Left colon (tissue), 2 donors: Measurements from ENCODE around the gene OXCT1. TPM values are rescaled to one million over a fixed set of nuclear protein-coding genes. Genes with fewer than 3 reads are reported as not detected.

Experiments used
- ATAC-seq: fragments of 200-7000 bp; cut with Tn5 transposase; one replicate; pipeline ENCODE4 v1.9.1; 2020; ENCODE audit warnings: mild to moderate bottlenecking, moderate library complexity
- DNase-seq, 2 donors: peaks; one replicate each; pipeline ENCODE4 v3.0.0-alpha.2; 2020
- intact Hi-C, 2 donors: fragments of 100-400 bp; cut with DNase I in 1 of 2; cut with micrococcal nuclease in 1 of 2; formaldehyde crosslinking; loops; one replicate each; pipeline versions ENCODE4 v1.11.2 to v1.14.0; 2022; cut with DNase I, micrococcal nuclease
- long read RNA-seq: library from polyadenylated mRNA; unstranded; transcript quantifications from one replicate; pipeline ENCODE4 v2.0.0, GENCODE V29; 2021
- total RNA-seq, 2 donors: library from RNA; stranded (reverse); fragmentation: NEBNext Ultra II Directional; extraction: Animal tissue kit (Norgen Biotek cat#: 25700); gene quantifications; one replicate each; pipeline ENCODE4 v1.2.1, GENCODE V29; 2021
- donor health status: DM: no; HTN: no; CAD: no.
- donor health status: DM: yes; HTN: yes; CAD: no.

The OXCT1 gene
- 10 to 100 TPM; 12.8 to 15.8 TPM for total RNA-seq
- long read RNA-seq, transcript OXCT1-201 (17 exons, 3,388 nt): major isoform, 30 of 39 reads
- long read RNA-seq, partial matches to known transcripts: 5 of 39 reads
- long read RNA-seq, other reads (novel, unspliced or antisense): 2 of 39 reads

DNA sequence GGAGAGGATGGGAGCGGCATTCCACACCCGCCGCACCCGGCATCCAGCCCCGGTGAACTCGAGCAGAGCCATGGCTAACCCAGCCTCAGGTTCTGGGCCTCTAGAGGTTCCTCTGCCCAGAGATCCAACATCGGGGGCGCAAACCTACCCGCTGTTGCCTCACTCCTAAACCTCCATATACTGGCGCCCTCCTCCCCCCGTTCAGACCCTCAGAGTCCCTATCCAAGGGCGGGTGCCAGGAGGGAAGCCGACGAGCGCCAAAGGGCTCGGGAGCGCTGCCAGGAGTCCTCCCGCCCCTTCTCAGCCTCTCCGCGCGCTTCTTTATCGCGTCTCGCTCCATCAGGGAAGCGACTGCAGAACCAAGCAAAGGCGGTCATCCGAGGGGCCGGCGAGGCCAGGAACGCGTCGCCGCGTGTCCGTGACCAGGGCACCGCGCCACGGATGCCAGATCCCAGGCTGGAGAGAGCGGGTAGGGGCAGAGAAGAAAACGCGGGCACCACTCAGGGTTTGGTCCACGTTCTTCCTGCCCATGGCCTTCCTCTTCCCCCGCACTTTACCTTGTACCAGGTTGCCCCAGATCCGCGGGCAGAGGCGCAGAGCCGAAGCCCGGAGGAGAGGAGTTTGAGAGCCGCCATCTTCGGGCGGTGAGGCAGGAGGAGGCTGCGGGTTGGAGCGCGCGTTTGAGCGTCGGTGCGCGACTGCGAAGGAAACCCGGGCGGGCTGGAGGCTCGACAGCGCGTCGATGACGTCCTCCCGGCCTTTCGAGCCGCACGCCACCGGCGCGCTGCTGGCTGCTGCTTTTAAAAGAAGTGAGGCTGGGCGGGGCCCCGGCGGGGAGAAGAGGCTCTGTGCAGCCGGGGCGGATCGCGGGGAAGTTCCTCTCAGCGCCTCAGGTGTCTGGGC lies at the start of gene OXCT1:
TSS of gene OXCT1 (minus strand) at position 702 of the 903 bp plus-strand sequence. CDS start at position 635, 67 bp downstream.
- ATAC-seq: peak; percentile 93
- intact Hi-C loops: loop anchor here in 1 of 2 donors (5.0 kb wide), 1 partner anchor 52 kb away; no protein-coding TSS in a partner anchor
- DNase-seq: peak; percentile 87 to 90

DNA sequence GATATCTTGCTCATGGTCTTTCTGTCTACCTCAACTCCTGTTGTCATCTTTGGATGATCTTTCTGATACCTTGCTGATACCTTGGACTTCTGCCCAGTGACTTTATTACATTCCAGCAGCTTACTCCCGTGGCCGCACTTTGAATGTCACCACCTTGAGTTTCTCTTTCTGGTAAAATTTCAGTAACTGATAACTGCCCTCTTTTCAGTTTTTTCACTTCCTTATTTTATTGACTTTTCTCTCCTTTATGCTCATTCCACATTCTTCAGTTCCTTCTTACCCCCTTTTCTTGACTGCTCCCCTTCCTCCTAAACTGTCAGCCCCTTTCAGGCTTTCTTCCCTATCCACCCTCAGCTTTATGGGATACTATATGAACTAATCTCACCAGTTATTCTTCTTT lies 47.9 kb upstream of the OXCT1 start:
- intact Hi-C loops: no loop called here
- DNase-seq (no peak), ATAC-seq (no peak)

DNA sequence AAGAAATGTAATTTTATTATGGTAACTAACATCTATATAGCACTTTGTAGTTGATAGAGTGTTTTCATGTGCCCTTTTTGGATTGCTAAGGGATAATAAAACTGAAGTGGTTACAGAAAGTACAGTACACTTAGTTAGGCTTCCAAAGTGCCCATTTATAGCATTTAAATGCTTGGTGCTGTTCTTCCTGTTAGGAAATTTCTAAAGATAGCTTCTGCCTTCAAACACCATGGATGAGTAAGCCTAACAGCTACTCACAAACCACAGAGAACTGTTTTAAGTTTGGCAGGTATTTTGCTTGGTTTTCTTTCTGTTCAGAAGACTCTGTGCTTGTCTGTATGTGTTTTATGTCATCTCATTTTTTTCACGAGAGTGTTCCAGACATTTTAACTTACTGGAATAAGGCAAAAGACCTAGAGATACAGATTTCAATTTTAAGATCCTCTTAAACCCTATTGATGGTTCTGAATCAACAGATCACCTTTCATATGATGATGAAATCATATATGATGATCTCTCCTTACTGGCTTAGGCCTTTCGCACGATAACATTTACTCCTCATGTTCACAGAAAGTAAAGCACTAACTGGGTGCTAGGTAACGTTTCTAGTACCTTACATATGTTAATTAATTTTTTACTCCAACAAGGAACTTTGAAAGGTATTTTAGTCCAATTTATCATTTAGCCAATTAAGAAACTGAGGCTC lies 38.3 kb upstream of the OXCT1 start:
- DNase-seq (no peak), ATAC-seq (no peak)
- intact Hi-C loops: no loop called here

DNA sequence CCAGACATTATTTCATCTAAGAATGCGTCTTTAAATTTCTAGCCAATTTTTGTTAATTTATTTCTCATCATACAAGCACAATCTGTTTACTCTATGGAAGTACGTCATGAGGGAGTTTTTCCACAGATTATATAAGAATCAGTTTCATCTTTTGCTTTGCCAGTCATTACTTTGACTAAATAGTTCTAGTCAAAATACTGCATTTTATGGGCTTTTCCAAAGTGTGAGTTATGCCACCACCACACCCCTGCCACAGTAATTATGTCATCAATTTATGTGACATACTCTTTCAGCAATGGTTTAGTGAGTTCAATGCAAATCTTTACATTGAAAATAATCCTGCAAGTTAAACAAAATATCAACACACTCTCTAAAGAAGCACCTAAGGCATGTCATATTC lies 35.9 kb upstream of the OXCT1 start:
- intact Hi-C loops: no loop called here
- no peak for ATAC-seq
- DNase-seq: no peak

DNA sequence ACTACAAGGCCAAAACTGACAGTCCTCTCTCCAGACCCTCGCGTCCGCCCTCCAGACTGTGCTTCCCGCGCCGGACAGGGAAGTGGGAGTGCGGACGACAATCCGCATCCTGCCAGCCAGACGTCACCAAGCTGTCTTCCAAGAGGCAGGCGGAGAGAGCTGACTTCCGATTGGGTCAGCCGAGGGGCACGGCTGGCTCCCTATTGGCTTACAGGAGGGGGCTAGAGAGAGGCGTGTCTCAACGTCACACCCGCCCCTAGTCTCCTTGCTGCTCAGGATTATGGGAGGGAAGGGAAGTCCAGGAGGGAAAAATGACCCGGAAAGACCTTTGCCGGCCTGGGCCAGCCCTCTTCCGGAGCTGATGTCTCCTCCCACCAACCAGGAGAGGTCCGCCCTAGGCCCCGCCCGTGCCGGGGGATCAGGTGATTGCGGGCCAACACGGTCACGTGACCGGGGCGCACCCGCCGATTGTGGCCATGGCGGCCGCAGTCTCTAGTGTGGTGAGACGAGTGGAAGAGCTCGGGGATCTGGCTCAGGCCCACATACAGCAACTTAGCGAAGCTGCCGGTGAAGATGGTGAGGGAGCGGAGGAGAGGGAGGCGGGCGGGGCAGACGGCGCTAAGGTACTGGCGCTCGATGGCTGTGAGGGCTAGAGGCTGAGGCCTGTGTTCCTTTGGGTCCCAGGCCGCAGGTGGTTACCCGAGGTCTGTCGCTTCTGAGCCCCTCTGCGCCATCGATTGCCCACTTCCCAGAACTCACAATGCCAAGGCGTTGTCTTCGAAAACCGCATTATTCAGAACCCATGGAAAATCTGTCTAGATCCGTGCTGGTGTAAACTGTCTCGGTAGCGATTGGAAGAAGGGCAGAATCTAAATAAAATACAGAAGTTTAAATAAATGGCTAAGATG lies 33.9 kb upstream of the OXCT1 start, which contains the start of gene RIMOC1:
TSS of gene RIMOC1 (plus strand) at position 453 of the 908 bp plus-strand sequence. CDS start at position 477, 24 bp downstream.
- DNase-seq: peak; percentile 99
- peak; percentile 97 for ATAC-seq
- intact Hi-C loops: no loop called here

DNA sequence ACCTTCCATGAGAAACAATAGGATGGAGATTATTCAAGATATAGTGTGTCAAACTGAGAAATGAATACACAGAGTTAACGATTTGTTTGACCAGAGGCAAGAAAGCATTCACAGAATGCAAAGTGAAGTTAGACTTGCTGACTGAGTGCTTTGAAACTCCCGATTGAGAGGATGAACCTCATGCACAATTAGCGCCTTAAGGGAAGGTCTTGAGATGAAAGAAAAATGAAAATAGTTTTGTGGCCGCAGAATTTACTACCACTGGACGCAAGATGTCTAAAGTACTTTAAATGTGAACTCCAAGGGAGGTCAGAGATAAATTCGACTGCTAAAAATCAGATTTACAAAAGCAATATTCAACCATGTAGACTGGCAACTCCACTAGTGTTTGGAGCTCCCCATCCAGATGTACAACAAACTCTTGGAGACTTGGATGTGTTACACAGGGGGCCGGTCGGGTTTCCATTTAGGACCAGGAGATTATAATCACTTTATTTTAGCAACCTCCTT lies 33.2 kb upstream of the OXCT1 start:
- ATAC-seq: no peak
- intact Hi-C loops: no loop called here
- DNase-seq: no peak

DNA sequence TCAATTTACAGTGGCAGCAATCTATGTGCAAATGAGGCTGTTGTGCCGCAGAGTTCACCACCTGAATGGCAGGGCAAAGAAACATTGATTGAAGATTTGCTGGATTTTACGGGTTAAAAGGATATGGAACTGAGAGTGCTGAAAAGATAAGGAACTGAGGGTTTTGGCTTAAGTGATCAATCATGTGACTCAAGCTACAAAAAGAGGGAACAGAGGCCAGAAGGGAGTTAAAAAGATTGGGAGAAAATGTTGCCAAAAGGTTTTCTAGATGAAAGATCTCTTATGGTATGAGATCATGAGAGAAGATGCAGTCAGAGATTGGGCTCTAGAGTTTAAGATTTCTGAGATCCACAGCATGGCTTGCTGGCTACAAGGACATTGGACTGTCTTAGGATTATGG lies 26.0 kb upstream of the OXCT1 start:
- DNase-seq: no peak
- no peak for ATAC-seq
- intact Hi-C loops: no loop called here

DNA sequence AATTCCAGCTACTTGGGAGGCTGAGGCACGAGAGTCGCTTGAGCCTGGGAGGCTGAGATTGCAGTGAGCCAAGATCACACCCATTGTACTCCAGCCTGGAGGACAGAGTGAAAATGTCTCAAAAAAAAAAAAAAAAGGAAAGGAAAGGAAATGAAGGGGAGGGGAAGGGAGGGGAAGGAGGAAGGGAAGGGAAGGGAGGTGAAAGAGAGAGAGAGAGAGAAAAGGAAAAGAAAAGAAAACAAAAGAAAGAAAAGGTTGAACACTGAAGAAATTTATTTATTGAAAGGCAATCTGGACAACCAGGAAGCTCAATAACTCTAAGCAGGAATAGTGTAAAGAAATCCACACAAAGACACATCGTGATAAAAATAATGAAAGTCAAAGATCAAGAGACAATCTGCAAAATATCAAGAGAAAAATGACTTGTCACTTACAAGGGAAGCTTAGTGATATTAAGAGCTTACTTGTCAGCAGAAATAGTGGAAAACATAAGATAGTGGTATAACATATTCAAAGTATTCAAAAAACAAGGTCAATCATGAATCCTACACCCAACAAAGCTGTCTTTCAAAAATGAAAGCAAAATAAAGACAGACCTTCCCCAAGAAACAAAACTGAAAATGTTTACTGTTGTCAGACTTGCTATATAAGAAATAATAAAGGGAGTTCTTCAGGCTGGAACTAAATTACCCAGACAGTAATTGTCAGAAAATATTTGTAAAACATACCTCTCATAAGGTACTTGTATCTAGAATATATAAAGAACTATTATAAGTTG lies 23.0 kb upstream of the OXCT1 start:
- intact Hi-C loops: no loop called here
- no peak for ATAC-seq
- no peak for DNase-seq

DNA sequence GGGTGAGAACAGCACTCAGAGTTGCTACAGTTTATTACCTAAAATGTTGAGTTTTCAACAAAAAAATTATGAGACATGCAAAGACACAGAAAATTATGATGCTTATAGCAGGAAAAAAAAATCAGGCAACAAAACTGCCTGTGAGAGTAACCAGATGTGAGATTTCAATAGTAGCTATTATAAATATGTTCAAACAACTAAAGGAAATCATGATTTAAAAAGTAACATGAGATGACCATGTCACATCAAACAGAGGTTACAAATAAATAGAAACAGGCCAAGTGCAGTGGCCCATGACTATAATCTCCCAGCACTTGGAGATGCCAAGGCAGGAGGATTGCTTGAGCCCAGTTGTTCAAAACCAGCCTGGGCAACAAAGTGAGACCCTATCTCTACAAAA lies 21.8 kb upstream of the OXCT1 start:
- ATAC-seq (no peak), DNase-seq (no peak)
- intact Hi-C loops: no loop called here

DNA sequence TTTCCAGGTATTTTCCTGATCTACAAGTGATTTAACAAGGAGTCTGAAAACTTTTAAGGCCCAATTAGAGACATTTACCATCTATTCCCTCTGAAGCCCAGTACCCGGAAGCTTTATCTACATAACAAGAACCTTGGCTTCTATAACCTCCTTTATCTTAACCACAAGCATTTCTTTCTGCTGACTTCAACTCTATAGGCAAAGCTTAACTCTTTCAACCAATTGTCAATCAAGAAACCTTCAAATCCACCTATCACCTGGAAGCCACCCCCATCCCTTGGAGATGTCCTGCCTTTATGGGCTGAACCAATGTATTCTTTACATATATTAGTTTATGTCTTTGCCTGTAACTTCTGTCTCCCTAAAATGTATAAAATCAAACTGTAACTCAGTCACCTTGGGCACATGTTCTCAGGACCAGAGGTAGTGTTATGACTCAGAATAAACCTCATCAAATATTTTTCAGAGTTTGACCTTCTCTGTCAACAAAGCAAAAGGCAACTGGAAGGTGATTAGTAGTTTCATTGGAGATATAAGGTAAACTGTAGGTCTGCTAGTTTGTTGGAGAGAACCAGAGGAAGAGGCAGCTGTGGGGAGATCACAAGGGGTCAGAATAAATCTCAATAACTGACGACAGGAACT lies 21.0 kb upstream of the OXCT1 start:
- DNase-seq (no peak), ATAC-seq (no peak)
- intact Hi-C loops: no loop called here

DNA sequence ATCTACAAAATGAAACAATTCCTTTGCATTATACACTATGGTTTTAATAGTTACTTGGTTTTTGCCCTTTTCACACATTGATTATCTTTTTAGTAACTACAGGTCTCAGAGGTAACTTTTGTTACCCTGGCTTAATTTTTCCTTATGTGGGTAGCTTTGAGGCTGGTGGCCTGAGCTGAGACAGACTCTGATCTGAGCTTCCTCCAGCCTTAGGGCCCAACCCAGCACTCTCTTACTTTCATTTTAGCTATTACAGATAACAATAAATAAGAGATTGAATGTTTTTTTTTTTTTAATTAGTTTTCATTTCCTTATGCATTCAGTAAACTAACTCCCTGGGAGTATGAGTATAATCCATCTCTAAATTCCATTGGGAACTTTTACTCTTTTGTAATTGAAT lies 15.1 kb upstream of the OXCT1 start:
- intact Hi-C loops: no loop called here
- DNase-seq: no peak
- no peak for ATAC-seq

DNA sequence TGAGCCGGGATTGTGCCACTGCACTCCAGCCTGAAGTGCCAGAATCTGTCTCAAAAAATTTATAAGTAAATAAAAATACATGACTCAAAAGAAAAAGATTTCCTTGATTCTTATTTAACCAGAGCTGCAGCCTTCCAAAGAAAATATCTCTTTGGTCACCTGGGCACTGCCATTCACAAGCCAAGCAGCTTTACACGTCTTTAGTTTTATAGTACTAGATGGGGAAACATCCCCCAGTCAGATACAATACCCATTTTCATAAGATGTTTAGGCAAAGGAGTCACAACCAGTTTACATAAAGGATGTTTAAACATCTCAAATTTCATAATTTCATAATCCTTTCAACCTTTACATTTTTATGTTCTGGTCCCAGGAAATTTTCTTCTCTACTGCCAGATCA lies 13.7 kb upstream of the OXCT1 start:
- DNase-seq (no peak), ATAC-seq (no peak)
- intact Hi-C loops: no loop called here

DNA sequence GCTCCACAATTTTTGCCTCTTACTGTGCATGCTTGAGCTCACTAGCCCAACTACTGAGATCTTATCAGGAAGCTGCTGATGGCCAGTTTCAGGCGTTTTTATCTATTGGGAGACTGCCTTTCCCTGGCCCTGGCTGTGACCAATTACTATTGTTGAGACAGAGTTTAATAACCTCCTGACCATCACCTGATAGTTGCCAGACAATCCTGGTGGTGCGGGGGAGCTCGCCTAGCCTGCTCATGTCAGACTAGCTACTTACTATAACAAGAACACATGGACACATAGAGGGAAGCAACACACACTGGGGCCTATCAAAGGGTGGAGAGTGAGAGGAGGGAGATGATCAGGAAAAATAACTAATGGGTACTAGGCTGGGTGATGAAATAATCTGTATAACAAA lies 13.0 kb upstream of the OXCT1 start:
- no peak for ATAC-seq

DNA sequence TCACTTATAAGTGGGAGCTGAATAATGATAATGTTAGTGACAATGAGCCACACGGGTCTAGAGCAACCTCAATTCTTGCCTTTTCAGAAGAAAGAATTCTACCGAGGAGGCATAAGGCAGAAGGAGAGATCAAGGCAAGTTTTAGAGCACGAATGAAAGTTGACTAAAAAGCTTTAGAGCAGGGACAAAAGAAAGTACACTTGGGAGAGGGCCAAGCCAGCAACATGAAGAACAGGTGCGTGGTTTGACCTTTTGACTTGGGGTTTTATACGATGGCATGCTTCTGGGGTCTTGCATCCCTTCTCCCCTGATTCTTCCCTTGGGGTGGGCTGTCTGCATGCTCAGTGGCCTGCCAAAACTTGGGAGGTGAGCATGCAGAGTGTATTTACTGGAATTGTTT lies 12.5 kb upstream of the OXCT1 start:
- intact Hi-C loops: no loop called here
- no peak for DNase-seq
- ATAC-seq: no peak

More for the DNA sequence above, 13.0 kb upstream of the OXCT1 start:
- no peak for DNase-seq
- intact Hi-C loops: no loop called here

DNA sequence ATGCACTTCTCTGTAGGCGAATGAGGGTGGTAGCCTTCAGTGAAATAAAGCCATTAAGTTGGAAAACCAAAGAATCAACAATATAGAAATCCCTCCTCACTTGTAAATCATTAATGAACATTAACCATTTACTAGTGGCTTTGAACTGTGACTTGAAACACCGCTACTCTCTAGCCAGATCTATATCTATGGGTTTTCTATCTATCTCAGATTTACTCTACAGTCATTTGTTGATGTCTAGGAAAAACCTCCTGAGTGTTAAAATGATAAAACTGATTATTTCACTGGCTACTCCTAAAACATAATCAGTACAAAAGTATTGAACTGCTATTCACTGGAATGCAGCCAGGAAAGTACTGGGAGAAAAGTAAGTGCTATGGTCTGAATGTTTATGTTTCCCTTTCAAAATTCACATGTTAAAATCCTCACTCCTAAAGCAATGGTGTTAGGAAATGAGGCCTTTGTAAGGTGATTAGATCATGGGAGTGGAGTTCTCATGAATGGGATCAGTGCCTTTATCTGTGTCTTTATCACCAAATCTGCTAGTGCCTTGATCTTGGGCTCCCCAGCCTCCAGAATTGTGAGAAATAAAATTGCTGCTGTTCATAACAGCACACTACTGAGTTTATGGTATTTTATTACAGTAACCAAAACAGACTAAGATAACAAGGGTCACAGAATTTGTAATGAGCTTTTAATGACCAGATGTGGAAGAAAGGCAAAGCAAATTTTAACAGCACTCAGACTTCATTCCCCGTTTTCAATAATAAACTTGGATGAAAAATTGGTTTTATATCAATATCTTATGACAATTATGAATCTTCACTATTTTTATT lies 8.6 kb upstream of the OXCT1 start:
- intact Hi-C loops: no loop called here
- no peak for ATAC-seq
- DNase-seq: no peak

DNA sequence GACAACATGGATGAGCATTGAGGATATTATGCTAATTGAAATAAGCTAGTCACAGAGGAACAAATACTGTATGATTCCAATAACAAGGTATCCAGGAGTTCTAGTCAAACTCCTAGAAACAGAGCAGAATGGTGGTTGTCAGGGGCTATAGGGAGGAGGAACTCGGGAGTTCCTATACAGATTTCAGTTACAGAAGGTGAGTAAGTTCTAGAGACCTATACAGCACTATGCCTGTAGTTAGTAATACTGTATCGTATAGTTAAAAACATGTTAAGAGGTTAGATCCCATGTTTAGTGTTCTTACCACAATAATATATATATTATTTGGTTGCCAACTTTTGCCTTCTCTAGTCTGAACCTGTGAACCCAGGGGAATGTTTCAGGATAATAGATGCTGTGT lies 7.9 kb upstream of the OXCT1 start:
- no peak for DNase-seq
- intact Hi-C loops: no loop called here
- no peak for ATAC-seq

DNA sequence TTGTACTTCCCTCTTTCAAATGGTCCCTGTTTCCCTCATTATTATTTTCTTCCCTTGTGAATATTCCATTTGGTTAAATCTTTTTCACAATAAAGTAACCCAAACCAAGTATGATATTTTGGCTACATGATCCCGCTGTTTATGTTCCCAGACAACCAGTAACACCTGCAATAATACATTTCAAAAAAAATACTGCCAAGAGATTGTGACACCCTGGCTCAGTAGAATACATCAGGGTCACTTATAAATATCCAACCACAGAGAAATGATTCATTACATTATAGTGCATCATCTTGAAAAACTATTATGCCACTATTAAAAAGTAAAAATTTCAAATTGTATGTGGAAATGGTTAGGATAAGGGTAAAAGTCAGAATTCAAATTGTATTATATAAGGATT lies 7.2 kb upstream of the OXCT1 start:
- ATAC-seq: no peak
- intact Hi-C loops: no loop called here
- no peak for DNase-seq
